Caco-2 (cell line): Measurements from ENCODE around the gene COL25A1. TPM values are rescaled to one million over a fixed set of nuclear protein-coding genes. Genes with fewer than 3 reads are reported as not detected.

Experiments used
- BruUV-seq: library from RNA; stranded (reverse); fragments of 400-500 nt; replicated peaks from 2 replicates; lab custom pipeline; 2021; lab: Mats Ljungman, UMichigan
- CTCF ChIA-PET: fragments of 300-600 bp; sonication (Branson Sonifier 250); formaldehyde crosslinking; loops from one replicate; lab custom pipeline; 2022; ENCODE audit warnings: antibody characterized with exemption; lab: Charles Lee
- POLR2A ChIA-PET: fragments of 300-600 bp; sonication (Branson Sonifier 250); formaldehyde crosslinking; loops from one replicate; lab custom pipeline; 2022; ENCODE audit warnings: antibody characterized with exemption; lab: Charles Lee
- DNase-seq, 2 experiments: peaks; one replicate each; pipeline versions ENCODE4 v3.0.0 to v3.0.0-alpha.2; 2020 to 2022
- H3K27me3 ChIP-seq: replicated peaks from 2 replicates; pipeline ENCODE4 v1.6.0; 2011; ENCODE audit warnings: low read length; ENCODE audit not compliant: control insufficient read depth, insufficient read depth
- H3K36me3 ChIP-seq: 2 replicates; pipeline ENCODE4 v1.5.1; 2011; ENCODE audit warnings: low read length; ENCODE audit not compliant: control insufficient read depth, insufficient read depth
- H3K4me1 ChIP-seq: fragments of 250-450 bp; sonication (Bioruptor Pico); 2 replicates; pipeline ENCODE4 v1.5.1; 2020; ENCODE audit warnings: mild to moderate bottlenecking
- H3K4me3 ChIP-seq: 2 replicates; pipeline ENCODE4 v1.5.1; 2011; ENCODE audit warnings: low read depth, mild to moderate bottlenecking, control low read depth, low read length
- H3K9me3 ChIP-seq: fragments of 250-450 bp; sonication (Bioruptor Pico); 2 replicates; pipeline ENCODE4 v1.5.1; 2020; ENCODE audit warnings: mild to moderate bottlenecking, moderate library complexity
- H3K27ac Mint-ChIP-seq: one replicate; pipeline ENCODE4 v1.8.0; 2022; ENCODE audit warnings: mixed read lengths; ENCODE audit not compliant: unreplicated experiment
- H3K27me3 Mint-ChIP-seq: one replicate; pipeline ENCODE4 v1.8.0; 2022; ENCODE audit warnings: mixed read lengths; ENCODE audit not compliant: insufficient read depth, unreplicated experiment
- H3K36me3 Mint-ChIP-seq: one replicate; pipeline ENCODE4 v1.8.0; 2022; ENCODE audit warnings: mild to moderate bottlenecking, mixed read lengths; ENCODE audit not compliant: insufficient read depth, unreplicated experiment
- H3K4me1 Mint-ChIP-seq: one replicate; pipeline ENCODE4 v1.8.0; 2022; ENCODE audit warnings: low read depth, mixed read lengths; ENCODE audit not compliant: unreplicated experiment
- H3K4me3 Mint-ChIP-seq: one replicate; pipeline ENCODE4 v1.8.0; 2022; ENCODE audit warnings: mild to moderate bottlenecking, moderate library complexity, mixed read lengths; ENCODE audit not compliant: unreplicated experiment
- H3K9me3 Mint-ChIP-seq: one replicate; pipeline ENCODE4 v1.8.0; 2022; ENCODE audit warnings: mixed read lengths; ENCODE audit not compliant: unreplicated experiment
- intact Hi-C: fragments of 100-400 bp; cut with micrococcal nuclease; formaldehyde crosslinking; loops from one replicate; pipeline ENCODE4 v1.10.0; 2022; ENCODE audit not compliant: unreplicated experiment
- total RNA-seq: library from RNA; stranded (reverse); gene quantifications from 2 replicates; pipeline ENCODE4 v1.2.3, GENCODE V29; 2022
- TF ChIP-seq, protein P1 (sequence below), 2 experiments: fragments of 200-600 bp in 1 of 2; IDR thresholded peaks; 1 replicate in 1 of 2; 2 replicates in 1 of 2; pipeline versions ENCODE4 v1.5.1 to v1.8.0; 2011 to 2022; ENCODE audit warnings: antibody characterized with exemption in 1 of 2, control low read depth in 1 of 2, inconsistent platforms in 1 of 2, low read depth in 1 of 2, low read length in 1 of 2, mild to moderate bottlenecking in 1 of 2, moderate library complexity in 1 of 2; ENCODE audit not compliant: insufficient read depth in 1 of 2, severe bottlenecking in 1 of 2, unreplicated experiment in 1 of 2

COL25A1 gene
- total RNA-seq, 1 experiment from 2014 or later, result not detected

DNA sequence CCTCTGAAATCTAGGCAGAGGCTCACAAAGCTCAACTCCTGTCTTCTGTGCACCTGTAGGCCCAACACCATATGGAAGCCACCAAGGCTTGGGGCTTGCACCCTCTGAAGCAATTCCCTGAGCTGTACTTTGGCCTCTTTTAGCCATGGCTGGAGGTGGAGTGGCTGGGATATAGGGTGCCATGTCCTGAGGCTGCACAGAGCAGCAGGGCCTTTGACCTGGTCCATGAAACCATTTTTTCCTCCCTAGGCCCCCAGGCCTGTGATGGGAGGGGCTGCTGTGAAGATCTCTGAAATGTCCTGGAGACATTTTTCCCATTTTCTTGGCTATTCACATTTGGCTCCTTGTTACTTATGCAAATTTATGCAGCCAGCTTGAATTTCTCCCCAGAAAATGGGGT, 20.9 kb upstream of the COL25A1 start:
- no peaks in the 10 kb centered on the region; the same call in 1 of the 2 replicates for H3K9me3 ChIP-seq
- ChIA-PET CTCF (interaction anchor here (0.5 kb wide), 1 partner anchor 21 kb away, joined by 8 read pairs; no protein-coding TSS in a partner anchor), POLR2A (no interaction called here)
- H3K36me3 ChIP-seq, result no peaks in the 10 kb centered on the region
- intact Hi-C loops, result no loop called here
- TF ChIP-seq, protein P1, sequence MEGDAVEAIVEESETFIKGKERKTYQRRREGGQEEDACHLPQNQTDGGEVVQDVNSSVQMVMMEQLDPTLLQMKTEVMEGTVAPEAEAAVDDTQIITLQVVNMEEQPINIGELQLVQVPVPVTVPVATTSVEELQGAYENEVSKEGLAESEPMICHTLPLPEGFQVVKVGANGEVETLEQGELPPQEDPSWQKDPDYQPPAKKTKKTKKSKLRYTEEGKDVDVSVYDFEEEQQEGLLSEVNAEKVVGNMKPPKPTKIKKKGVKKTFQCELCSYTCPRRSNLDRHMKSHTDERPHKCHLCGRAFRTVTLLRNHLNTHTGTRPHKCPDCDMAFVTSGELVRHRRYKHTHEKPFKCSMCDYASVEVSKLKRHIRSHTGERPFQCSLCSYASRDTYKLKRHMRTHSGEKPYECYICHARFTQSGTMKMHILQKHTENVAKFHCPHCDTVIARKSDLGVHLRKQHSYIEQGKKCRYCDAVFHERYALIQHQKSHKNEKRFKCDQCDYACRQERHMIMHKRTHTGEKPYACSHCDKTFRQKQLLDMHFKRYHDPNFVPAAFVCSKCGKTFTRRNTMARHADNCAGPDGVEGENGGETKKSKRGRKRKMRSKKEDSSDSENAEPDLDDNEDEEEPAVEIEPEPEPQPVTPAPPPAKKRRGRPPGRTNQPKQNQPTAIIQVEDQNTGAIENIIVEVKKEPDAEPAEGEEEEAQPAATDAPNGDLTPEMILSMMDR (IDR thresholded peaks at IDR 0.05; ENCODE audit: insufficient read depth in 1 of 2, low read depth in 1 of 2, low read length in 1 of 2, severe bottlenecking in 1 of 2, unreplicated experiment in 1 of 2), result no peak
- no peaks in the 10 kb centered on the region for H3K27me3 ChIP-seq
- Mint-ChIP-seq H3K9me3 (peaks cover 17% of the 10 kb centered on the region), H3K27me3 (peaks cover under 1% of the 10 kb centered on the region), H3K4me1 (no peaks in the 10 kb centered on the region), H3K4me3 (no peak overlapping the region), H3K27ac (no peak overlapping the region), H3K36me3 (no peaks in the 10 kb centered on the region)
- no TSS peak for BruUV-seq
- H3K4me3 ChIP-seq, result no peak overlapping the region
- H3K4me1 ChIP-seq, result no peaks in the 10 kb centered on the region
- no peak for DNase-seq

DNA sequence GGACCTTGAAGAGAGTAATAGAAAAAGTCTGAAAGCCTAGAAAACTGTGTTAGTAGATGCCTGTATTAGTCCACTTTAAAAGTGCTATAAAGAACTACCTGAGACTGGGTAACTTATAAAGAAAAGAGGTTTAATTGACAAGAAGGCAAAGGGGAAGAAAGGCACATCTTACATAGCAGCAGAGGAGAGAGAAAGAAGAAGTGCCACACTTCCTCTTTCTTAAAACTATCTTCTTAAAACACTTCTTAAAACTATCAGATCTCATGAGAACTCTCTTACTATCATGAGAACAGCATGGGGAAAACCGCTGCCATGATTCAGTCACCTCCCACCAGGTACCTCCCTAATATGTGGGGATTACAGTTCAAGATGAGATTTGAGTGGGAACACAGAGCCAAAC, 18.8 kb upstream of the COL25A1 start:
- no peaks in the 10 kb centered on the region; the same call in 1 of the 2 replicates for H3K9me3 ChIP-seq
- TF ChIP-seq, protein P1 (IDR thresholded peaks at IDR 0.05; ENCODE audit: insufficient read depth in 1 of 2, low read depth in 1 of 2, low read length in 1 of 2, severe bottlenecking in 1 of 2, unreplicated experiment in 1 of 2), result no peak
- no peak for DNase-seq
- H3K27me3 ChIP-seq, result no peaks in the 10 kb centered on the region
- CTCF ChIA-PET, result no interaction called here
- Mint-ChIP-seq H3K36me3 (no peaks in the 10 kb centered on the region), H3K9me3 (peaks cover 17% of the 10 kb centered on the region), H3K4me1 (no peaks in the 10 kb centered on the region), H3K4me3 (no peak overlapping the region), H3K27me3 (no peaks in the 10 kb centered on the region), H3K27ac (no peak overlapping the region)
- no peak overlapping the region for H3K4me3 ChIP-seq
- no peaks in the 10 kb centered on the region for H3K36me3 ChIP-seq
- no TSS peak for BruUV-seq
- POLR2A ChIA-PET, result no interaction called here
- H3K4me1 ChIP-seq, result no peaks in the 10 kb centered on the region
- intact Hi-C loops, result no loop called here

GRCh38 chr4:109319684-109320083, 17.2 kb upstream of the COL25A1 start:
- no peak overlapping the region for H3K27ac Mint-ChIP-seq
- DNase-seq, result no peak
- peaks cover 17% of the 10 kb centered on the region for H3K9me3 Mint-ChIP-seq
- intact Hi-C loops, result loop anchor here (2.0 kb wide), 1 partner anchor 57 kb away; no protein-coding TSS in a partner anchor
- Histone ChIP-seq H3K4me1 (no peaks in the 10 kb centered on the region), H3K4me3 (no peak overlapping the region), H3K9me3 (no peaks in the 10 kb centered on the region; the same call in 1 of the 2 replicates), H3K27me3 (no peaks in the 10 kb centered on the region), H3K36me3 (no peaks in the 10 kb centered on the region)
- ChIA-PET CTCF (no interaction called here), POLR2A (no interaction called here)
- H3K4me1 Mint-ChIP-seq, result no peaks in the 10 kb centered on the region
- TF ChIP-seq, protein P1 (IDR thresholded peaks at IDR 0.05; ENCODE audit: insufficient read depth in 1 of 2, low read depth in 1 of 2, low read length in 1 of 2, severe bottlenecking in 1 of 2, unreplicated experiment in 1 of 2), result no peak
- no peaks in the 10 kb centered on the region for H3K36me3 Mint-ChIP-seq
- BruUV-seq, result no TSS peak
- H3K27me3 Mint-ChIP-seq, result no peaks in the 10 kb centered on the region
- H3K4me3 Mint-ChIP-seq, result no peak overlapping the region
